ENCODE data around the gene TAF1C.

TAF1C gene

GRCh38 chr16:84144209-84144858, 42.5 kb downstream of the TAF1C start:
- peak; percentile 44 for TF ChIP-seq CTCF (IDR thresholded peaks at IDR 0.05; ENCODE audit: insufficient read depth, low read length, poor library complexity, severe bottlenecking)
- Histone ChIP-seq H3K27me3 (replicated peaks; ENCODE audit: control insufficient read depth, insufficient read depth, low read length) (no peaks in the 10 kb centered on the region), H3K36me3 (ENCODE audit: control insufficient read depth, insufficient read depth, low read length) (no peaks in the 10 kb centered on the region), H3K4me3 (replicated peaks; ENCODE audit: low read depth, low read length) (peak overlapping the region; percentile 88)
- peak; percentile 50 for DNase-seq (ENCODE audit: extremely low read depth, insufficient read length)

DNA sequence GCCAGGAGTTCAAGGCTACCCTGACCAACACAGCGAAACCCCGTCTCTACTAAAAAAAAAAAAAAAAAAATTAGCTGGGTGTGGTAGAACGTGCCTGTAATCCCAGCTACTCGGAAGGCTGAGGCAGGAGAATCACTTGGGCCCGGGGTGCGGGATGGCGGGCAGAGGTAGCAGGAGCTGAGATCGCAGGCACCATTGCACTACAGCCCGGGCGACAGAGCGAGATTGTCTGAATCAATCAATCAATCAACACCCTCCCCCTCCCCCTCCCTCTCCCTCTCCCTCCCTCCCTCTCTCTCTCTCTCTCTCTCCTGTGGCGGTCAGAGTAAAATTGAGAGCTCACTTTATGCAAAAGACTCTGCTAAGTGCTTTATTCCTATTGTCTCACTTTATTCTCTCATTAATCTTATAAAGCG, 43.1 kb downstream of the TAF1C start:
- Histone ChIP-seq H3K27me3 (replicated peaks; ENCODE audit: control insufficient read depth, insufficient read depth, low read length) (no peaks in the 10 kb centered on the region), H3K36me3 (ENCODE audit: control insufficient read depth, insufficient read depth, low read length) (no peaks in the 10 kb centered on the region), H3K4me3 (replicated peaks; ENCODE audit: low read depth, low read length) (peak overlapping the region; percentile 88)
- no peak for DNase-seq (ENCODE audit: extremely low read depth, insufficient read length)
- no peak for TF ChIP-seq CTCF (IDR thresholded peaks at IDR 0.05; ENCODE audit: insufficient read depth, low read length, poor library complexity, severe bottlenecking)

- DNase-seq (ENCODE audit: extremely low read depth, insufficient read length) = no peak
- H3K27me3 ChIP-seq (replicated peaks; ENCODE audit: control insufficient read depth, insufficient read depth, low read length) = no peaks in the 10 kb centered on the region
- no peak for TF ChIP-seq CTCF (IDR thresholded peaks at IDR 0.05; ENCODE audit: insufficient read depth, low read length, poor library complexity, severe bottlenecking)
- no peak overlapping the region for H3K4me3 ChIP-seq (replicated peaks; ENCODE audit: low read depth, low read length)
- no peaks in the 10 kb centered on the region for H3K36me3 ChIP-seq (ENCODE audit: control insufficient read depth, insufficient read depth, low read length)
These were observed 43.8 kb downstream of the TAF1C start for GRCh38 chr16:84143081-84143480.

GRCh38 chr16:84141143-84141670, 45.6 kb downstream of the TAF1C start:
- no peak for DNase-seq (ENCODE audit: extremely low read depth, insufficient read length)
- Histone ChIP-seq H3K36me3 (ENCODE audit: control insufficient read depth, insufficient read depth, low read length) (no peaks in the 10 kb centered on the region), H3K27me3 (replicated peaks; ENCODE audit: control insufficient read depth, insufficient read depth, low read length) (no peaks in the 10 kb centered on the region), H3K4me3 (replicated peaks; ENCODE audit: low read depth, low read length) (no peak overlapping the region)
- peak; percentile 30 for TF ChIP-seq CTCF (IDR thresholded peaks at IDR 0.05; ENCODE audit: insufficient read depth, low read length, poor library complexity, severe bottlenecking)

- no peak for TF ChIP-seq CTCF (IDR thresholded peaks at IDR 0.05; ENCODE audit: insufficient read depth, low read length, poor library complexity, severe bottlenecking)
- H3K36me3 ChIP-seq (ENCODE audit: control insufficient read depth, insufficient read depth, low read length) = no peaks in the 10 kb centered on the region
- no peaks in the 10 kb centered on the region for H3K27me3 ChIP-seq (replicated peaks; ENCODE audit: control insufficient read depth, insufficient read depth, low read length)
- no peak overlapping the region for H3K4me3 ChIP-seq (replicated peaks; ENCODE audit: low read depth, low read length)
- no peak for DNase-seq (ENCODE audit: extremely low read depth, insufficient read length)
These were observed 47.1 kb downstream of the TAF1C start for GRCh38 chr16:84139628-84140258.
